Spleen (tissue), 11 donors: ENCODE measurements around the gene ADAMTSL3. TPM values are rescaled to one million over a fixed set of nuclear protein-coding genes. Genes with fewer than 3 reads are reported as not detected.

Experiments used
- DNase-seq: peaks from one replicate; pipeline ENCODE4 v3.0.0-alpha.2; 2020
- H3K27ac ChIP-seq, 8 donors: fragments of 200-600 bp; sonication (generic) in 7 of 8; 1 replicate in 4 of 8; 2 replicates in 4 of 8; pipeline versions ENCODE4 v1.5.0 to v1.8.0; 2016 to 2021; ENCODE audit warnings: inconsistent platforms in 4 of 8, mild to moderate bottlenecking in 4 of 8, moderate library complexity in 1 of 8
- H3K27me3 ChIP-seq, 7 donors: fragments of 200-600 bp; sonication (generic) in 6 of 7; replicated peaks in 1 of 7; 1 replicate in 4 of 7; 2 replicates in 3 of 7; pipeline versions ENCODE4 v1.5.0 to v1.8.0; 2016 to 2021; ENCODE audit warnings: inconsistent platforms in 3 of 7, mild to moderate bottlenecking in 1 of 7
- H3K36me3 ChIP-seq, 6 donors: fragments of 200-600 bp; sonication (generic) in 5 of 6; 1 replicate in 4 of 6; 2 replicates in 2 of 6; pipeline versions ENCODE4 v1.5.0 to v1.8.0; 2016 to 2021; ENCODE audit warnings: inconsistent platforms in 2 of 6
- H3K4me1 ChIP-seq, 6 donors: fragments of 200-600 bp; sonication (generic) in 5 of 6; 1 replicate in 3 of 6; 2 replicates in 3 of 6; pipeline versions ENCODE4 v1.5.0 to v1.8.0; 2016 to 2021; ENCODE audit warnings: inconsistent platforms in 3 of 6
- H3K4me3 ChIP-seq, 8 donors: fragments of 200-600 bp; sonication (generic) in 7 of 8; 1 replicate in 4 of 8; 2 replicates in 4 of 8; pipeline versions ENCODE4 v1.5.0 to v1.8.0; 2016 to 2021; ENCODE audit warnings: inconsistent platforms in 4 of 8, mild to moderate bottlenecking in 4 of 8, moderate library complexity in 2 of 8
- H3K9me3 ChIP-seq, 8 donors: fragments of 200-600 bp; sonication (generic) in 7 of 8; 1 replicate in 4 of 8; 2 replicates in 4 of 8; pipeline versions ENCODE4 v1.5.0 to v1.8.0; 2016 to 2021; ENCODE audit warnings: inconsistent platforms in 4 of 8
- CTCF ChIP-seq, 11 experiments: fragments of 200-600 bp in 7 of 11; fragments of 450-650 bp in 4 of 11; sonication (generic) in 4 of 11; IDR thresholded peaks in 8 of 11; conservative IDR thresholded peaks in 3 of 11; 1 replicate in 7 of 11; 2 replicates in 4 of 11; pipeline versions ENCODE4 v1.4.0 to v1.8.0; 2016 to 2021; ENCODE audit warnings: antibody characterized with exemption in 11 of 11, inconsistent platforms in 4 of 11, mild to moderate bottlenecking in 1 of 11
- POLR2A ChIP-seq, 3 donors: fragments of 450-650 bp; IDR thresholded peaks; one replicate each; pipeline ENCODE4 v1.5.1; 2017; ENCODE audit warnings: antibody characterized with exemption in 3 of 3, mild to moderate bottlenecking in 1 of 3
- POLR2AphosphoS5 ChIP-seq, 3 donors: sonication (generic); formaldehyde crosslinking; IDR thresholded peaks; one replicate each; pipeline ENCODE4 v1.5.1; 2017; ENCODE audit warnings: antibody characterized with exemption in 3 of 3
- WGBS, 5 donors: extraction: QIAGEN DNeasy Blood & Tissue Kit in 3 of 5; methylation state at CpG; one replicate each; pipeline versions ENCODE4 v1.1.5 to v1.1.7; 2013 to 2018; 5-methylcytosine and 5-hydroxymethylcytosine counted together
- intact Hi-C: fragments of 100-400 bp; cut with DNase I; formaldehyde crosslinking; loops from one replicate; pipeline ENCODE4 v1.15.0; 2023; ENCODE audit warnings: low total_unique reads
- polyA plus RNA-seq, 3 donors: library from polyadenylated mRNA; stranded (reverse); fragments of 200-250 nt; gene quantifications; one replicate each; pipeline ENCODE4 v1.2.1, GENCODE V29; 2013
- total RNA-seq, 7 donors: library from RNA; depleted of rRNA in 3 of 7; stranded (reverse); fragments of >200 nt in 3 of 7; fragmentation: NEBNext Ultra II Directional in 4 of 7; extraction: Animal tissue kit (Norgen Biotek cat#: 25700) in 4 of 7; gene quantifications; one replicate each; pipeline versions ENCODE4 v1.1.0 to v1.2.1, GENCODE V29; 2016 to 2021
- donor health status: healthy with polysubstance abuse.
- donor health status: DM: no; HTN: no; CAD: no; lungs with moderate emphysema.
- donor health status: DM: no; HTN: no; CAD: no.
- donor health status: Bipolar disorder and iron deficiency.
- donor health status: healthy.
- donor health status: DM: no; HTN: no; CAD: no.
- donor health status: DM: yes; HTN: yes; CAD: no.

ADAMTSL3 gene
- total and polyA plus RNA-seq, 10 donors = 0.09 to 5.7 (median 2.9) TPM

- Histone ChIP-seq H3K36me3 (no peaks in the 10 kb centered on the region), H3K9me3 (no peaks in the 10 kb centered on the region), H3K27ac (no peak overlapping the region), H3K4me3 (no peak overlapping the region), H3K27me3 (peaks cover 0 to 6% (median 0%) of the 10 kb centered on the region in 7 donors), H3K4me1 (no peaks in the 10 kb centered on the region)
- DNase-seq = no peak
- 62 to 76% (median 68%) methylated on average over 4 of the region's 4 CpGs for WGBS, 5 donors
- TF ChIP-seq POLR2AphosphoS5 (IDR thresholded peaks at IDR 0.05) (no peak), CTCF (IDR thresholded peaks at IDR 0.05 in 8 of 11, conservative IDR thresholded peaks at IDR 0.05 in 3 of 11) (no peak), POLR2A (IDR thresholded peaks at IDR 0.05) (no peak)
- intact Hi-C loops = no loop called here
These were observed 352.5 kb downstream of the ADAMTSL3 start for GRCh38 chr15:84006421-84006820.

GRCh38 chr15:84009616-84010015 is 355.7 kb downstream of the ADAMTSL3 start:
- no peaks in the 10 kb centered on the region for H3K36me3 ChIP-seq
- H3K4me1 ChIP-seq = no peaks in the 10 kb centered on the region
- no peak overlapping the region for H3K27ac ChIP-seq
- peaks cover 0 to 15% (median 13%) of the 10 kb centered on the region in 8 donors for H3K9me3 ChIP-seq
- no peak for DNase-seq
- no peak for TF ChIP-seq POLR2A (IDR thresholded peaks at IDR 0.05)
- no peak for TF ChIP-seq POLR2AphosphoS5 (IDR thresholded peaks at IDR 0.05)
- TF ChIP-seq CTCF (IDR thresholded peaks at IDR 0.05 in 8 of 11, conservative IDR thresholded peaks at IDR 0.05 in 3 of 11) = no peak
- WGBS, 5 donors = 86 to 92% (median 87%) methylated on average over 7 of the region's 7 CpGs
- H3K27me3 ChIP-seq = no peaks in the 10 kb centered on the region
- no peak overlapping the region for H3K4me3 ChIP-seq
- intact Hi-C loops = no loop called here

GRCh38 chr15:84010246-84010645 is 356.3 kb downstream of the ADAMTSL3 start:
- 85 to 98% (median 92%) methylated on average over 1 of the region's 1 CpG for WGBS, 5 donors
- Histone ChIP-seq H3K4me3 (no peak overlapping the region), H3K4me1 (no peaks in the 10 kb centered on the region), H3K36me3 (no peaks in the 10 kb centered on the region), H3K9me3 (peaks cover 0 to 15% (median 13%) of the 10 kb centered on the region in 8 donors), H3K27ac (no peak overlapping the region), H3K27me3 (no peaks in the 10 kb centered on the region)
- intact Hi-C loops = no loop called here
- DNase-seq = no peak
- TF ChIP-seq CTCF (IDR thresholded peaks at IDR 0.05 in 8 of 11, conservative IDR thresholded peaks at IDR 0.05 in 3 of 11) (no peak), POLR2A (IDR thresholded peaks at IDR 0.05) (no peak), POLR2AphosphoS5 (IDR thresholded peaks at IDR 0.05) (no peak)

- DNase-seq = no peak
- Histone ChIP-seq H3K36me3 (no peaks in the 10 kb centered on the region), H3K4me3 (no peak overlapping the region), H3K27ac (no peak overlapping the region), H3K27me3 (peaks cover 0 to 4% (median 0%) of the 10 kb centered on the region in 7 donors), H3K4me1 (no peaks in the 10 kb centered on the region), H3K9me3 (peaks cover 0 to 15% (median 13%) of the 10 kb centered on the region in 8 donors)
- intact Hi-C loops = no loop called here
- 73 to 97% (median 87%) methylated on average over 3 of the region's 3 CpGs for WGBS, 5 donors
- TF ChIP-seq CTCF (IDR thresholded peaks at IDR 0.05 in 8 of 11, conservative IDR thresholded peaks at IDR 0.05 in 3 of 11) (no peak), POLR2AphosphoS5 (IDR thresholded peaks at IDR 0.05) (no peak), POLR2A (IDR thresholded peaks at IDR 0.05) (no peak)
These were observed 362.4 kb downstream of the ADAMTSL3 start for GRCh38 chr15:84016371-84016770.
